A549 (cell line): ENCODE measurements around the gene PATJ. TPM values are rescaled to one million over a fixed set of nuclear protein-coding genes. Genes with fewer than 3 reads are reported as not detected.

Experiments used
- ATAC-seq, 2 experiments: fragments of 200-7000 bp in 1 of 2; fragments of >200 bp in 1 of 2; cut with Nextera tagmentation in 1 of 2; cut with Tn5 transposase in 1 of 2; 3 replicates each; pipeline versions ENCODE4 v1.8.0 to v1.9.1; 2018 to 2020; ENCODE audit warnings: mild to moderate bottlenecking in 1 of 2, moderate library complexity in 1 of 2
- CTCF ChIA-PET: fragments of 300-600 bp; sonication (Branson Sonifier 250); formaldehyde crosslinking; extraction: SDS; loops from one replicate; lab custom pipeline; 2021; ENCODE audit warnings: antibody characterized with exemption, inconsistent platforms; lab: Yijun Ruan, JAX
- POLR2A ChIA-PET: fragments of 350-600 bp; formaldehyde crosslinking; extraction: SDS; loops from one replicate; lab custom pipeline; 2021; ENCODE audit warnings: antibody characterized with exemption, inconsistent platforms; lab: Yijun Ruan, JAX
- DNase-seq, 2 experiments: peaks; one replicate each; pipeline versions ENCODE4 v3.0.0 to v3.0.0-alpha.2; 2011 to 2016; ENCODE audit warnings: low read depth in 1 of 2, low spot score in 1 of 2
- FAIRE-seq: peaks from 2 replicates; lab custom pipeline; 2011; peaks lifted over from hg19 to GRCh38; lab: Jason Lieb, UNC
- H3K27ac ChIP-seq, 2 experiments: fragments of >200 bp; sonication (Bioruptor Twin); formaldehyde crosslinking; 3 replicates each; pipeline ENCODE4 v1.5.1; 2016 to 2017
- H3K4me1 ChIP-seq: fragments of >200 bp; sonication (Bioruptor Twin); formaldehyde crosslinking; 3 replicates; pipeline ENCODE4 v1.6.1; 2016
- H3K4me2 ChIP-seq: fragments of >200 bp; sonication (Bioruptor Twin); formaldehyde crosslinking; 3 replicates; pipeline ENCODE4 v1.6.1; 2016
- H3K4me3 ChIP-seq: fragments of >200 bp; sonication (Bioruptor Twin); formaldehyde crosslinking; 3 replicates; pipeline ENCODE4 v1.5.1; 2016
- H3K9me3 ChIP-seq: fragments of >200 bp; sonication (Bioruptor Twin); formaldehyde crosslinking; 3 replicates; pipeline ENCODE4 v1.6.1; 2016
- ATOH8 ChIP-seq: fragments of 250-450 bp; sonication (Bioruptor Pico); IDR thresholded peaks from 2 replicates; pipeline ENCODE4 v1.5.0; 2020; ENCODE audit warnings: low read depth, mild to moderate bottlenecking, moderate library complexity
- BCL3 ChIP-seq: fragments of >200 bp; sonication (Bioruptor Twin); formaldehyde crosslinking; IDR thresholded peaks from 3 replicates; pipeline ENCODE4 v1.6.1; 2016
- BHLHE40 ChIP-seq: IDR thresholded peaks from 2 replicates; pipeline ENCODE4 v1.6.1; 2012; ENCODE audit warnings: low read depth, low read length, inconsistent platforms
- CBX2 ChIP-seq: fragments of 200-600 bp; sonication (generic); IDR thresholded peaks from 2 replicates; pipeline ENCODE4 v1.6.1; 2016; ENCODE audit warnings: low read depth, mild to moderate bottlenecking, borderline replicate concordance
- CEBPB ChIP-seq, 2 experiments: fragments of >200 bp in 1 of 2; sonication (Bioruptor Twin) in 1 of 2; formaldehyde crosslinking in 1 of 2; IDR thresholded peaks; 2 replicates each; pipeline ENCODE4 v1.6.1; 2012 to 2016
- CHD4 ChIP-seq: fragments of 200-600 bp; sonication (generic); IDR thresholded peaks from 2 replicates; pipeline ENCODE4 v1.6.1; 2016; ENCODE audit warnings: antibody characterized with exemption, mild to moderate bottlenecking, borderline replicate concordance
- E2F6 ChIP-seq: IDR thresholded peaks from 2 replicates; pipeline ENCODE4 v1.6.1; 2012; ENCODE audit warnings: low read depth, borderline replicate concordance
- EHF ChIP-seq: fragments of 250-450 bp; sonication (Bioruptor Pico); IDR thresholded peaks from 2 replicates; pipeline ENCODE4 v1.5.0; 2020; ENCODE audit warnings: mild to moderate bottlenecking
- EHMT2 ChIP-seq: fragments of 200-600 bp; sonication (generic); IDR thresholded peaks from 2 replicates; pipeline ENCODE4 v1.6.1; 2016; ENCODE audit warnings: antibody characterized with exemption, low read depth, mild to moderate bottlenecking, moderate library complexity
- ESRRA ChIP-seq: fragments of 150-350 bp; IDR thresholded peaks from 2 replicates; pipeline ENCODE4 v1.6.1; 2014; ENCODE audit warnings: mild to moderate bottlenecking, low read length, borderline replicate concordance
- FOSL2 ChIP-seq, 2 experiments: fragments of 450-650 bp in 1 of 2; fragments of >200 bp in 1 of 2; sonication (Bioruptor Twin) in 1 of 2; formaldehyde crosslinking; IDR thresholded peaks; 2 replicates each; pipeline versions ENCODE4 v1.5.0 to v1.6.1; 2016 to 2020; ENCODE audit warnings: mild to moderate bottlenecking in 1 of 2, moderate library complexity in 1 of 2
- FOXS1 ChIP-seq: fragments of 250-450 bp; sonication (Bioruptor Pico); IDR thresholded peaks from 2 replicates; pipeline ENCODE4 v1.5.0; 2020; ENCODE audit warnings: mild to moderate bottlenecking, moderate library complexity
- HDAC2 ChIP-seq: fragments of 200-600 bp; sonication (generic); IDR thresholded peaks from 2 replicates; pipeline ENCODE4 v1.6.1; 2016
- HEYL ChIP-seq: fragments of 250-450 bp; sonication (Bioruptor Pico); IDR thresholded peaks from 2 replicates; pipeline ENCODE4 v1.8.0; 2021; ENCODE audit warnings: mild to moderate bottlenecking, moderate library complexity
- HOXA7 ChIP-seq: fragments of 250-450 bp; sonication (Bioruptor Pico); IDR thresholded peaks from 2 replicates; pipeline ENCODE4 v1.5.0; 2020; ENCODE audit warnings: mild to moderate bottlenecking, moderate library complexity
- HOXB13 ChIP-seq: fragments of 250-450 bp; sonication (Bioruptor Pico); IDR thresholded peaks from 2 replicates; pipeline ENCODE4 v1.5.0; 2020; ENCODE audit warnings: low read depth, mild to moderate bottlenecking, moderate library complexity
- KDM5A ChIP-seq: fragments of 200-600 bp; sonication (generic); IDR thresholded peaks from 2 replicates; pipeline ENCODE4 v1.6.1; 2016; ENCODE audit warnings: antibody characterized with exemption, mild to moderate bottlenecking
- MAX ChIP-seq: IDR thresholded peaks from 2 replicates; pipeline ENCODE4 v1.6.1; 2012
- NFE2L2 ChIP-seq: fragments of 150-350 bp; conservative IDR thresholded peaks from 2 replicates; pipeline ENCODE4 v1.6.1; 2014; ENCODE audit warnings: low read length
- NPAS2 ChIP-seq: fragments of 250-450 bp; sonication (Bioruptor Pico); IDR thresholded peaks from 2 replicates; pipeline ENCODE4 v1.8.0; 2022; ENCODE audit warnings: mild to moderate bottlenecking, moderate library complexity, borderline replicate concordance
- POLR2AphosphoS2 ChIP-seq: conservative IDR thresholded peaks from 2 replicates; pipeline ENCODE4 v1.6.1; 2012; ENCODE audit warnings: low read length, improper control_type of control experiment, inconsistent platforms
- RFX5 ChIP-seq: fragments of 450-650 bp; IDR thresholded peaks from 2 replicates; pipeline ENCODE4 v1.7.1; 2014; ENCODE audit warnings: antibody characterized with exemption, mild to moderate bottlenecking, moderate library complexity
- RNF2 ChIP-seq: fragments of 200-600 bp; sonication (generic); IDR thresholded peaks from 2 replicates; pipeline ENCODE4 v1.6.1; 2016; ENCODE audit warnings: low read depth, mild to moderate bottlenecking, antibody characterized with exemption, moderate library complexity, borderline replicate concordance
- SMC3 ChIP-seq: fragments of >200 bp; sonication (Bioruptor Twin); formaldehyde crosslinking; IDR thresholded peaks from 3 replicates; pipeline ENCODE4 v1.6.1; 2018; ENCODE audit warnings: inconsistent platforms
- TFCP2L1 ChIP-seq: fragments of 250-450 bp; sonication (Bioruptor Pico); IDR thresholded peaks from 2 replicates; pipeline ENCODE4 v1.5.0; 2021; ENCODE audit warnings: mild to moderate bottlenecking
- ZC3H11A ChIP-seq: fragments of 450-650 bp; IDR thresholded peaks from 2 replicates; pipeline ENCODE4 v1.6.1; 2014; ENCODE audit warnings: antibody characterized with exemption, mild to moderate bottlenecking
- ZFP36 ChIP-seq: fragments of 450-650 bp; IDR thresholded peaks from 2 replicates; pipeline ENCODE4 v1.6.1; 2014; ENCODE audit warnings: borderline replicate concordance; ENCODE audit not compliant: partially characterized antibody
- ZNF302 ChIP-seq: fragments of 250-450 bp; sonication (Bioruptor Pico); IDR thresholded peaks from 2 replicates; pipeline ENCODE4 v1.9.0; 2021; ENCODE audit warnings: inconsistent platforms, mild to moderate bottlenecking, moderate library complexity
- WGBS: methylation state at CpG from one replicate; pipeline ENCODE4 v1.1.6; 2017; ENCODE audit errors: missing lambda C conversion rate; 5-methylcytosine and 5-hydroxymethylcytosine counted together
- polyA plus RNA-seq, 4 experiments: library from polyadenylated mRNA; depleted of rRNA in 3 of 4; stranded (reverse); fragments of >200 nt; fragmentation: RNase III in 1 of 4; extraction: RNeasy Plus Mini Kit Qiagen cat#74134 plus additional on column Dnase treatment in 1 of 4; gene quantifications; 2 replicates in 3 of 4; 3 replicates in 1 of 4; pipeline ENCODE4 v1.2.3, GENCODE V29; 2011 to 2017

PATJ gene
- polyA plus RNA-seq, 2 of the 4 experiments (the other 2 are of a cell fraction) = 6.0 to 14.7 TPM

- no peak for FAIRE-seq
- ATAC-seq = no peak
- DNase-seq = no peak
- Histone ChIP-seq H3K4me3 (no peak overlapping the region), H3K27ac (no peak overlapping the region), H3K9me3 (no peaks in the 10 kb centered on the region), H3K4me1 (no peaks in the 10 kb centered on the region), H3K4me2 (no peak overlapping the region)
- ChIA-PET CTCF (no interaction called here), POLR2A (no interaction called here)
- WGBS = 93% methylated on average over 3 of the region's 3 CpGs
- TF ChIP-seq KDM5A (no peak), EHF (no peak), CBX2 (no peak), RFX5 (no peak), MAX (no peak), RNF2 (no peak), CHD4 (no peak), E2F6 (no peak), ZC3H11A (no peak), NFE2L2 (no peak), TFCP2L1 (CRISPR knock-in tag) (no peak), ESRRA (no peak), POLR2AphosphoS2 (no peak), ZFP36 (no peak), HOXA7 (CRISPR knock-in tag) (no peak), BCL3 (no peak), HOXB13 (no peak), SMC3 (no peak)
Observed at GRCh38 chr1:61935516-61935915, 193.2 kb downstream of the PATJ start.

- no peak for TF ChIP-seq CEBPB (IDR thresholded peaks at IDR 0.05)
- no peak for TF ChIP-seq ATOH8
- TF ChIP-seq CBX2 = no peak
- no peak for TF ChIP-seq RNF2
- TF ChIP-seq NFE2L2 = no peak
- TF ChIP-seq EHF = no peak
- TF ChIP-seq BHLHE40 = no peak
- no peak for TF ChIP-seq HEYL (CRISPR knock-in tag)
- TF ChIP-seq FOXS1 (CRISPR knock-in tag) = no peak
- TF ChIP-seq ZNF302 (CRISPR knock-in tag) = no peak
- no peak for TF ChIP-seq E2F6
- TF ChIP-seq RFX5 = no peak
- TF ChIP-seq HDAC2 = no peak
- no peak for TF ChIP-seq EHMT2
- TF ChIP-seq NPAS2 (CRISPR knock-in tag) = no peak
- TF ChIP-seq FOSL2 (IDR thresholded peaks at IDR 0.05) = no peak
- TF ChIP-seq FOSL2 (CRISPR knock-in tag; IDR thresholded peaks at IDR 0.05) = no peak
- no peak for TF ChIP-seq BCL3
- H3K4me2 ChIP-seq = no peak overlapping the region
- ChIA-PET CTCF (no interaction called here), POLR2A (no interaction called here)
- ATAC-seq (no peak), DNase-seq (no peak), FAIRE-seq (no peak)
- no peaks in the 10 kb centered on the region for H3K4me1 ChIP-seq
- H3K4me3 ChIP-seq = no peak overlapping the region
- no peak overlapping the region for H3K27ac ChIP-seq
- H3K9me3 ChIP-seq = no peaks in the 10 kb centered on the region
- WGBS = 57% methylated on average over 5 of the region's 5 CpGs
Observed at GRCh38 chr1:61936839-61937238, 194.6 kb downstream of the PATJ start.
